COLO668 (cell line): ENCODE results near the gene FSTL5.

ENCODE experiments used
- DNase-seq: peaks from one replicate; lab custom pipeline; 2025; ENCODE audit not compliant: unreplicated experiment; lab: John Stamatoyannopoulos, UW

The FSTL5 gene

DNA sequence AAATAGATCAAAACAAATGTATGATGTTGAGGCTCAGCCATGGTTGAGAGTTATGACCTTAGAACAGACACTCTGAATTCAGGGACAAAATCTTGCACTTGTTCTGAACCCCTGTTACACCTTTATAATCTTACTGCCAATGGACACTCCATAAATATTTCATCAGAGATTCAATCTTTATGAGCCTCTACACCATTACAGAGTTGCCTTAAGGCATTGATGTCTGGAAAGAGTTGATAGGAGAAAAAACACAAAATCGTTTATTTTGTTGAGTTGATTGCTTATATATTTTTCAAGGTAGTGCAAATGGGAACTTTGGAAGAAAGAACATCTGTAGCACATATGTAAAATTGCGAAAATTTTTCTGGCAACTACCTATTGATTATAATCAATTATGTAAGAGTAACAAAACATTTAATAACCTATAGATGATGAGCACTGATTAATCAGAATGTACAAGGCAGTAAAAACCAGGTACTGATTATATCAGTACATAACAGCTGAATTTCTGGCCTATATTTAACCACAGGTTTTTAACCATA, 568.5 kb downstream of the FSTL5 start:
- DNase-seq: no peak

DNA sequence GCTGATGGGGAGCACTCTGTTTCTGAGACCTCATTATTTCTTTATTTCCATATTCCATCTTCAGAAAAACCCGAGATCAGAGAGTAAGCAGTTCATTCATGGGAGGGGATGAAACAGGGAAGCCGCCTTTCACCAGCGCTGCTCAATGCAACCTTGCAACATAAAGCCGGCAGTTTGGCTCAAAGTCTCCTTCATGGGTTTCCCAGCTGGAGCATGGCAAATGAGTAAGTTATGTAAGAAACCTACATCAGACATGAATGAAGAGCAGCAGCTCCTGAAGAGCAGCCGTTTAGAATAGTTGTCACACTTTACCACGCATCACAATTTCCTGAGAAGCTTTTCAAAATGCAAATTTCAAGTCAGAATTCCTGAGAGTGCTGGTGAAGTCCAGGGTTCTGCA, 578.8 kb downstream of the FSTL5 start:
- no peak for DNase-seq

DNA sequence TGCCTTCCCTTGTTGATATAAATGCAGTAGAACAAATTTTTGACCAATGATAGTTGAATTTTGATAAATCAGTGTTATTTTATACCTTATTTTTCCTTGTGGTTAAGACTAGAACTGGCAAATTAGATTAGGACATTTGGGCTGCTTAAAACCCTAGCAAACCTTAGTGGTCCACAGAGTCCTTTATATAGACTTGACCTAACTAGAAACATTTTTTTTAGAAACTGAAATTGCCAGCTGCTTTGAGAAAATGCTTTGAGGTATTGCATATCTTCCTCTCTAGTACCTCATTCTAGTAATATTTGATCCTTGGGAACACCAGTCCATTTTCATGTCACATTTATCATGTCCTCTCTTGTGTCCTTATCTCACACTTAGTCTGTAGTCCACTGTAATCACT, 580.3 kb downstream of the FSTL5 start:
- DNase-seq: no peak

DNA sequence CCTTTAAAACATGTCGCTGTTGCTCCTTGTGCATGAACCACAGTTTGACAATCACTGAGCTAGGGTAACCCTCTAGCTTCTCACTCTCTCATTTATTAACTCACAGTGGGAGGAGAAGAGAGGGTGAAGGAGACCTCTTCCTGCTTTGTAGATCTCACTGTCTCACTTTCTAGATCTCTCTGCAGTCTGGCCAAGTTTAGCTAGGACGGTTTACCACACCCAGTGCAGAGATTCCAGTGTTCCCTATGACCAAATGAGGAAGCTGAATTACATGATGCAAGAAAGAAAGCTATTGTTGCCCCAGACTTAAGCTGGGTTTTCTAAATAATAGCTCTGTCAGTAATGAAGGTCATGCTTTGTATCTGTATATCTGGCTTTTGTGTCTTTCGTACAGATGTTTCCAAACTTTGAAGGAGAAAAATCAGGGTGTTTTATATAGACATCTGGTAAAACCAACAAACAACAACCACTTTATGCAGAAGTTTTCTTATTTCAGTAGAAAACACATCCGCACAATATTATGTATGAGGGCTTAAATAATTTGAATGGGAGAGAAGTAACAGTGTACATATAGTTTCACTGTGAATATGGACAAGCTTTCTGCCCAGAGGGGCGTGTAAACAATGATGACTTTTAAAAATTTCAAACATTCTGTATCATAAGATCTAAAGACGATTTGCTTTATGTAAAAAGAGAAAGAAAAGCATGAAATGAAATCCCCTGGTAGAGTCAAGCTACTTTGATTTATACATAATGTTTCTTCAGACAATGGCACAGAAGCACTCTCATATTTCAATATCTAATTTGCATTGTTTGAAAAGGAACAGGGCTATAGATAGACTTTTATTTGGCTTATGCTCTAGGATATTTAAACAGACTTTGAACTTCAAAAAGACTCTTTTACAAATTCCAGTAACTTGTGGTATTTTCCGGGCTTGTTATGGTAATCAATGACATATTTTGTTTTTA, 582.3 kb downstream of the FSTL5 start:
- no peak for DNase-seq

DNA sequence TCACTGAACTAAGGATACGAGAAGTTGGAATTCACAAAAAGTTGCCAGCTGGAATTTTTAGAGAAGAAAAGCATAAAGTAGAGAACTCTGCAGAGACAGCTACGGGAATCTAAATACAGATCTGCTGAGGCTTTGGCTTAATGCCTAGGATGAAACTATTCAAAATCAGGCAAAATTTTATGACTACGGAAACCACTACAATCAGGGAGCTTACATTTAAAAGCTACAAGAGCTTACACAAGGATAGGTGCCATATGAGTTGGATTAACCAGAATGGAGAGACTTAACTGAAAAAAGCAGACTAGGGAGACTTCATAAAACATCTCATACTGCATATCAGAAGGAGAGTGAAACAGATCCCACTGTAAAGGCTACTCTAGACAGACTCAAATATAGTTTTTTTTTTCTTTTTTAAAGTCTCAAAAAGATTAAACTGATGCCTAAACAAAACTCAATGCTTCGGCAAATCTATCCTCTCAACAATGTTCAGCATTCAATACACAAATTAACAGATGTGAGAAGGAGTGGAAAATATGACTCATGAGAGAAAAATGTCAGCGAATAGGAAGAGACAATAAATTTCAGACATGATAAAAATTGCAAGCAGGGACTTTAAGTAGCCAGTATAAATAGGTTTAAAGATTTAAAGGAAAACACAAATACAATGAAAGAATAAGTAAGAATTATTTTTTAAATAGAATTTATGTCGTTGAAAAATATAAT, 586.1 kb downstream of the FSTL5 start:
- DNase-seq: no peak

DNA sequence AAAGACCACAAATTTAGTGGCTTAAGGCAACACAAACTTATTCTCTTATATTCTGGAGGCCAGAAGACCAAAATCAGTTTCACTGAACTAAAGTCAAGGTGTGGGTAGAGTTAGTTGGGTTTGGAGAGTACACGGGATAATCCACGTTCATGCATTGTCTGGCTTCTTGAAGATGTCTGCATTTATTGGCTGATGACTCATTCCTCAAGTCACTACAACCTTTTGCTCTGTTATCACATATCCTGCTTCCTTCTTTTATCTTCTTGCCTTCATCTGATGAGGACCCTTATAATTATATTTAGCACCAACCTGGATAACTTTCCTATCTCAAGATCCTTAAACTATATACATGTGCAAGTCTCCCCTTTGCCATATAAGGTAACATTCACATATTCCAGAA, 590.0 kb downstream of the FSTL5 start:
- DNase-seq: no peak

DNA sequence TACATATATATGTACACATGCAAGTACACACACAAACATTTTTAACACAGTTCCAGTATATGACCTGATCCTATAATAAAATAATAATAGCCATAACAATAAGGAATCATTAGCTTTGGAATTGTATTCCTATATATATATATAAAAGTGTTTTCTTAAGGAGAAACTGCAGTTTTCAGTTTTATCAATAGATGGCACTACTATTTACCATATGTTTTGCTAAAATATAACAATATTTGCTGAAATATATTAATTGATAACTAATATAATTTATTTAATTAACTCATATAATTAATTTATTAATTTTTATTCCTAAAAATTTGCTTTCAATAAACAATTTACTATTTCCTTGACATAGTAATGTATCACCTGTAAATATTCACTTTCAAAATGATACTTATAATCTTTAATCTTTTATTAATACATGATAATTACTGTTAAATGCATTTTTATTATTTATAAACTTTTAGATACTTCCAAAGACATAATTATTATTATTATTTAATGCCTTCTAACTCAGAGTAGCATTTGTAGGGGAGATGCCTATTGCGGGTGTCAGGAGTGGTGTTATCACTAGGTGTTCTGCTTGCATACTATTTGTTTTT, 599.5 kb downstream of the FSTL5 start:
- no peak for DNase-seq

DNA sequence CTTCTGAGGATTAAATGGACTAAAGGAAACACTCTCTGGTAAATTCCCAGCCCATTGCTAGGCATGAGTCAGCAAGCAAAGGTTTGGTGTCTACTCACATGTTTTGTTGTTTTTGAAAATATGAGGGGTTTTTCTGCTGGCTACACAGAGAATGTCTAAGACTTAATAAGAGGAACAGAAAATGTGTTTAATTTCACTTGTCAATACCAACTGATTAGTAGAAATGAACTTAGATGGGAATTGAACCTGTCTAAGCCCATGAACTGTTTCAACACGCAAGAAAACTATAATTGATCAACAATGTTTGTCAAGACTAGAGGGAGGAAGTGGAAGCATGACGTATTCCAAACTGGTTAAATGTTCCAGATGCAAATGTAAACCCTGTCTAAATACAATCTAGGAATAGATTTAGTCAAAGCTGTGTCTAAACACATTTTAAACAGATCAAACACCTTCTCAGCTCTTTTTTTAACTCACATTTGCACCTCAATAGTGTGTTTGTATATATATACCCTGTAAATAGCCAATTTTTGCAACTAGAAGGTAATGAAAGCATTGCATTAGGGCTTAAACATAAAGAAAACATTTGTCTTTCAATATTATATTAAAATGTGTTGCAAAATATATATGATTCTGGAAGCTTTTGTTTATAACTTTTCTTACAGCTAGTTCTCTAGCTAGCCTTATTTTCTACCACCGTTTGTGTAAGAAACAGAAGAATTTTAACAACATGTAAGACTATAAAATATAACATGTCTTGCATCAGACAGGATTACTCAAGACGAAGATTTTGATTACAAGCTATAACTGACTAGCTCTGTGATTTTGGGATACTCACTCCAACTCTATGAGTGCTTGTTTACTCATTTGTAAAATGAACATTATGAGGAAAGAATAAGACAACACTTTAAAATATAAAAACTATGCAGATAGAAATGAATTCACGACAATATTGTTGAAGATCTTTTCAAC, 607.8 kb downstream of the FSTL5 start:
- DNase-seq: no peak

DNA sequence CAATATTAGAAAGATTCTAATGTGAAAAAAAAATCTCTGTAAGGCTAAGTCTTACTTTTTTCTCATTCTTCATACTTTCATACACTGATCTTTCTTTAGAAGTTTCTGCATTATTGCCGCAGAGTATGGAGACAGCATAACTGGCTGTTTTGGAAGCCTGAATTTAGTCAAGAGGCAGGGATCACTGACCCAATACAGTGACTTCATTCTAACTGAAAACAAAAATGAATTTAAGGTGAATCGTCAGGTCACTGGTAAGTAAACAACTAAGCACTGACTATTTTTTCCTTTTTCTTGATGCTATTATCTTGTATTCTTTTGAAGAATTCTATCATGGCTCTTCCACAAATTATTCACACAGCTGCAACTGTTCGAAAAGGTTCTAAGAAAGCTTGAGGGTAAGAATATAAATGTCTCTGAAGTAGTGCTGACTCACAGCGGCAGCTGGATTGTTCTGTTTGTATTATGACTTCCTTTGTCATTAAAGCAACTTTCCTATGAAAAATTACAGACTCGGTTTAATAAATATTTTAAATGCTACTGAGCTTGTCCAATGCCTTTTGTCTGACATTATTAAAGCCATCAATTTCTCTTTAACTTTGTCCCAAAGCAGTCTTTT, 609.3 kb downstream of the FSTL5 start:
- no peak for DNase-seq

DNA sequence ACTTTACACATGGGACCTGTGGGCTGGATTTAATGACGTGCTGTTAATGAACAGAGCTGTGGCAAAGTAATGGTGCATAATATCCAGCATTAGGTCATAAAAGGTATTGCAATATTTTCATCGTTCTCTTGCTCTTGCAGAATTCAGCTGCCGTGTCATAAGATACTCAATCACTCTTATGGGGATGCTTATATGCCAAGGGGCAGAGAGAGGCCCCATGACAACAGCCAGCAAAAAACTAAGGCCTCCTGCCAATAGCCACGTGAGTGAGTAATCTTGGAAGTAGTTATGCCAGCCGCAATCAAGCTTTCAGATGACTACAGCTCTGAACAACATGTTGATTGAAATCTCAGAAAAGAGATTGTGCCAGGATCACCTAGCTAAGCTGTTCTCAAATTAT, 616.9 kb downstream of the FSTL5 start:
- DNase-seq: no peak

DNA sequence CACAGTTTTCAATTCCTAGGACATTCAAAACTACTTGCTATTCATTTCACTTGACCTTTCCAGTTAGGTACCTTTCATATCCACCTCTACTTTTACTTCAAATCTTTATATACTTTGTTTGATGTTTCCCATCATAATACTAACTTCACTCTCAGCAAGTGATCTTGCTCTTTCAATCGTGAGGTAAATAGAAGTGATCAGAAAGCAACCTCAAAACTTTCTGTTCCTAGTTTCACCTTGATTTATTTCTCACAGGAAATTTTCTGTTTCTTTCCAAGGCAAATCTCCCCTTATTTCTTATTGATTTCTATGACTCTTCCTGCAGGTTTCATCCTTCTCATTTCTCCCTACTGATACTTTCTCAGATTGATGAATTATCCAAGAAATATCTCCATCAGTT, 623.5 kb downstream of the FSTL5 start:
- DNase-seq: no peak

DNA sequence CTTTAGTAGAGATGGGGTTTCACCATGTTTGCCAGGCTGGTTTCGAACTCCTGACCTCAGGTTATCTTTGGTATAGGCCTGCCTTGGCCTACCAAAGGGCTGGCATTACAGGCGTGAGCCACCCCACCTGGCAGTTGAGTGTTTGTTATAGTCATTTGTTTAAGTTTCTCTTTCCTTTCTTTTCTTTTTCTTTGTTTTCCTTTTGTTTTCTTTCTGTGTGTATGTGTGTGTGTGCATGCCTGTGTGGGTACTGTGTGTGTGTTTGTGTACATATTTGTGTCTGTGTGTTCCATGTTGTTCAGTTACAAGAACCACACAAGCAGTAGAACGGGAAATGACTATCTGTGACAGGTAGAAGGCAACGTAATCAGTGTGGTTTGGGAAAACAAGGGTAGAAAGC, 624.9 kb downstream of the FSTL5 start:
- no peak for DNase-seq

DNA sequence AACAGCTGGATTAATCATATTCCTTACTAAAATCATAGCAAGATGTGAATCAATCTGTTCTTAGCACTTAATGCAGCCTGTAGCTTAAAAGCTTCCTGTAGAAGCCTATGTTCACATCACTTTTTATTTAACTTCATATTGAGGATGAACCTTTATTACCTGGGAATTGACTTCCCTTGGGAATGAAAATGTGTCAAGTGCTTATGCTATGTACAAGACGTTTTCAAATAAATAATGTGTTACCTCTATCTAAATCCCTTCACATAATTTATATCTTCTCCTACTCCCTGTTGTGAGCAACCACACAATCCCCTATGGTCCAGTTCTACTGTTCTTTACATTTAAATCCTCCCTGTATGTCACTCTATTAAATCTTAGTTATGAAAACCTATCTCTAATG, 633.1 kb downstream of the FSTL5 start:
- no peak for DNase-seq

DNA sequence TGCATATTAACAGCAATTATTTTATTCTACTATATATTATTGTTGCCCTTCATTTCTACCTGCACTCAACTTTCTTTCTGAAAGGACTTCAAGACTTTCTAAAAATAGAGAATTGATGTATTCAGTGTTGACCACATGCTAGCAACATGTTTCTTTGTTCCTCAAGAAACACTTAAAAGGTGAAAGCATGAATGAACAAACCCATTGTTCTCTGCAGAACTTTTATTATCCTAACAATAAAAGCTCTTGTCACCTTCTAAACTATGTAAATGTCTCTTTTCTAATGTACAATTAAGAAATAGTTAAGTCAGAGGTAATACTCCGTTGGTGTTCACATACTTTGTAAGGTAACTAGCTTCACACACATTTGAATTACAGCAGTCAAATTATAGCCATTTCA, 638.7 kb downstream of the FSTL5 start:
- no peak for DNase-seq

DNA sequence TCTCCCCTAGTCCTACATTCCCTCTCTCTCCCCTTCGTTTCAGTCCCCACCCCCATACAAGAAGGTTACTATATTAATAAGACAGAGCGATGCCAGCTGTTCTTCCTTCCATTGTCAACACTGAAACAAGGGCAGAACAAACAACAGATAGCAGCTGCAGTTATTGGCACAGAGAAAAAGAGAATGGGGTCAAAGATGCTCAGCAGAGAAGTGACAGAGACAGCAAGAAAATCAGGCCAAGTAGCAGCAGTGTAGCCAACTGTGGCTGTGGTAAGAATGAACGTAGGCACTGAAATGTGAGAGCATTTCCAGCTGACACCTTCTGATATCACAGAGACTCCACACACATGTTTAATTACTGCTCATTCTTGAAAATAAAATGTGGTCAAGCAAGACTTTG, 641.8 kb downstream of the FSTL5 start:
- peak; percentile 33 for DNase-seq

DNA sequence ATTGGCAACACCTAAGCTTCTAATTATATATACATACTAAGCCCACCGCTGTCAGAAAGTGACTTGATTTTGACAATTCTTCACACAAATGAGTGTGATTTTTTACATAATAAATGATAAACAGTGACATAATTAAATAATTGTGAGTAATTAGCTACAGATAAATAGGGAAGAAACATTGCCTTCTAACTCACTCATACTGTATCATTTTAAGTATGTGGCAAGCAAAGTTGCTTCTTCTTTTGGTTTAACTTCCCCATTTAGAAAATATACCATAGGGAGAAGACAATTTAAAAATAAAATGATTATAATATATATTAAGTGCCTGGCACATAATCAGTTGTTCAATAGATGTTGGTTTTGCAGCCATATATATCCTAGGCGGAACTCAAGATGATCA, 644.2 kb downstream of the FSTL5 start:
- DNase-seq: no peak

DNA sequence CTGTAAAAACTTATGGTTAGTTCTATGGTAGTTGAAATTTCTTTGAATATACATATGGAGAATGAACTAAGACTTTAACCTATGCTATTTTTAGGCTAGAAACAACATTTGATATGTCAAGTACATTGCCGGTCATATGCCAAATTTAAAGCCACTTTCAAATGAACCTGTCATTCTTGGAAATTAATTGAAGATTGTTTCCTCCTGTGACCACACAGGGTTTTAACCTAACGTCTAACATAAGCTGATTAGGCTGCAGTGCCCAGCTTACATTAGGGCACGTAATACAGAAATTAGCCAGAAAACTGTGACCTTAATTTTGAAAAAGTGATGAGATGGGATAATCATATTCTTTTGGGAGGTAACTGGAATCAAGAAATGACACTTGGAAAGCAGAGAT, 645.9 kb downstream of the FSTL5 start:
- no peak for DNase-seq

DNA sequence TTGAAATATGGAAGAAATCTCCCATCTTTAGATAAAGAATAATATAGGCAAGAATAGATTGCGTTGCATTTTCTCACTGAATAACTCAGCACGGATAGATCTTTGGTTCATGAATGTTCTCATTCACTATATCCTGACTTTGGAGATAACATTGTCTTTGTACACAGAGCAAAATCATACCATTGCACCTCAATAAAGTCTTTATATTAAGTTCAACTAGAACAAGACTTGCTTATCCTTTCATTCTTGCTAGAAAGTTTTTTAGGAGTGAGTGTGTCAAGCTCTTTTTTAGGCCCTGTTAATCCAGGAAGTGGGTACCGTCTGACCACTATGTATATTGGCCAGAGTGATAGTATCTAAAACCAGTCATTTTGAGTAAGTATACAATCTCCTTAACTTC, 658.7 kb downstream of the FSTL5 start:
- DNase-seq: no peak

DNA sequence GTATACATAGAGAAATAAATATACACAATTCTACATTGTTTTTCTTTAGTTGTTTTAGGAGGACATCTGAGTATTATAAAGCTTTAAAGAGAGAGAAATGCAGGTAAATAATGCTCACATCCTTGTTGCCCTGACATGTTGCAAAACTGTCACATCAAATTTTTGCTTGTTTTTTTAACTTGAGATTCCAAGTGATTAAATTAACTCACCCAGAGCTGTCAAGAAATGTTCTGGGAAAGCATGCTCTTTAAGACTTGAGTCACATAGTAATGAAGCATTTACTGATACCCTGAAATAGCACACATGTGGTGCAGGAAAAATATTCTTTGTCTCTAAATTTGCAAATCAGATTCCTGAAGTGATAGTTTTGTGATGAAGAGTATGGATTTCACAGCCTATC, 665.6 kb downstream of the FSTL5 start:
- DNase-seq: no peak

DNA sequence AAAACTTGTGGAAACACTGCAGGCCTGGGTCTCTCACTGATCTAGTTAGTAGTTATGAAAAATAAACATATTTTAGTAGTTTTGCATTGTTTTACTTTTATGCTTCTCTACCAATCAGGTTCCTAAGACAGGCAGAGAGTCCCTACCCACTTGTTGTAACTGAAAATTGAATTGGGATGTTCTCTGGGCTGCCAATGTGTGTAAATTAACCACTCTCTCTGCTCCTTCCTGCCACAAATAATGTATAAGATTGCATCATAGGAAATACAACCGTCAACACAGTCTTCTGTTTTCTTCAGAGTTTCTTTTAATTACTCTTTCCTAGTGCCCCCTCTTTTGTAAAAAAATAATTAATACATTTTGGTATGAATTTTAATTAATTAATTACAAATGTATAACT, 677.3 kb downstream of the FSTL5 start:
- DNase-seq: no peak
